ENCODE measurements around the gene WSCD1. TPM values are rescaled to one million over a fixed set of nuclear protein-coding genes. Genes with fewer than 3 reads are reported as not detected.

WSCD1 gene
- 10 to 100 TPM in 3 of 4 donors, 1 to 10 TPM in 1; 5.2 to 17.5 (median 11.5) TPM for total RNA-seq
- 1 to 10 TPM; 4.1 to 7.1 (median 6.2) TPM for polyA plus RNA-seq
- long read RNA-seq, donor 1, full-length matches to known transcripts = 7 of 12 reads
- long read RNA-seq, donor 1, partial matches to known transcripts = 0 of 12 reads
- long read RNA-seq, donor 1, other reads (novel, unspliced or antisense) = 5 of 12 reads
- long read RNA-seq, donor 2, full-length matches to known transcripts = 3 of 12 reads
- long read RNA-seq, donor 2, partial matches to known transcripts = 8 of 12 reads
- long read RNA-seq, donor 2, other reads (novel, unspliced or antisense) = 1 of 12 reads

- peak within 1 kb of the TSS; percentile 72 for H3K4me3 ChIP-seq
- intact Hi-C loops (cut with DNase I) = no loop called here
- DNase-seq = peak; percentile 44 to 62
- ATAC-seq = peak; percentile 37 to 61 (median 48)
- H3K36me3 ChIP-seq (ENCODE audit: insufficient read depth in 1 of 2, low read depth in 1 of 2) = no peaks in the 10 kb centered on the region
- peaks cover 0 to 2% (median 0%) of the 10 kb centered on the region in 3 donors for H3K27me3 ChIP-seq (ENCODE audit: insufficient read depth in 3 of 3, low read length in 2 of 3)
- no peaks in the 10 kb centered on the region for H3K9me3 ChIP-seq
- WGBS, 3 donors = 3 to 8% (median 6%) methylated on average over 29 to 71 of the region's 71 CpGs
- H3K27ac ChIP-seq = peak within 1 kb of the TSS; percentile 36
- H3K4me1 ChIP-seq = peaks cover 6% of the 10 kb centered on the region
- no peak for TF ChIP-seq CTCF (IDR thresholded peaks at IDR 0.05)
These were observed at the start of gene WSCD1 for GRCh38 chr17:6069539-6070429. TSS of gene WSCD1 (plus strand) at chr17:6070379. CDS start at chr17:6080659, 10,280 bp downstream.

- ATAC-seq = no peak
- no peaks in the 10 kb centered on the region for H3K4me1 ChIP-seq
- no peak for TF ChIP-seq CTCF (IDR thresholded peaks at IDR 0.05)
- no peak for DNase-seq
- 42 to 66% (median 48%) methylated on average over 5 of the region's 5 CpGs for WGBS, 3 donors
- H3K36me3 ChIP-seq (ENCODE audit: insufficient read depth in 1 of 2, low read depth in 1 of 2) = no peaks in the 10 kb centered on the region
- H3K9me3 ChIP-seq = no peaks in the 10 kb centered on the region
- intact Hi-C loops (cut with DNase I) = no loop called here
- H3K27ac ChIP-seq = no peak overlapping the region
- H3K27me3 ChIP-seq (ENCODE audit: insufficient read depth in 3 of 3, low read length in 2 of 3) = no peaks in the 10 kb centered on the region
- no peak overlapping the region for H3K4me3 ChIP-seq
These were observed 49.2 kb upstream of the WSCD1 start for GRCh38 chr17:6021011-6021400.

- Histone ChIP-seq H3K27ac (no peak overlapping the region), H3K4me1 (no peaks in the 10 kb centered on the region), H3K9me3 (no peaks in the 10 kb centered on the region), H3K27me3 (ENCODE audit: insufficient read depth in 3 of 3, low read length in 2 of 3) (no peaks in the 10 kb centered on the region), H3K36me3 (ENCODE audit: insufficient read depth in 1 of 2, low read depth in 1 of 2) (no peaks in the 10 kb centered on the region), H3K4me3 (no peak overlapping the region)
- no peak for ATAC-seq
- TF ChIP-seq CTCF (IDR thresholded peaks at IDR 0.05) = no peak
- 82 to 89% (median 84%) methylated on average over 9 of the region's 9 CpGs for WGBS, 3 donors
- intact Hi-C loops (cut with DNase I) = no loop called here
- no peak for DNase-seq
These were observed 48.6 kb upstream of the WSCD1 start for GRCh38 chr17:6021627-6022026.

GRCh38 chr17:6023036-6023831 lies 46.9 kb upstream of the WSCD1 start:
- intact Hi-C loops (cut with DNase I) = no loop called here
- Histone ChIP-seq H3K4me3 (no peak overlapping the region), H3K27ac (no peak overlapping the region), H3K27me3 (ENCODE audit: insufficient read depth in 3 of 3, low read length in 2 of 3) (peaks cover 0 to 2% (median 0%) of the 10 kb centered on the region in 3 donors), H3K36me3 (ENCODE audit: insufficient read depth in 1 of 2, low read depth in 1 of 2) (no peaks in the 10 kb centered on the region), H3K4me1 (peaks cover 11% of the 10 kb centered on the region), H3K9me3 (no peaks in the 10 kb centered on the region)
- 80 to 89% (median 87%) methylated on average over 6 of the region's 6 CpGs for WGBS, 3 donors
- DNase-seq (no peak), ATAC-seq (no peak)
- no peak for TF ChIP-seq CTCF (IDR thresholded peaks at IDR 0.05)
